Brain microvascular endothelial cell (primary cell): Measurements from ENCODE around the gene ARHGEF17.

Source experiments
- DNase-seq: peaks from one replicate; pipeline ENCODE4 v3.0.0-alpha.2; 2020
- H3K27ac ChIP-seq: fragments of 250-450 bp; sonication (Bioruptor Pico); 2 replicates; pipeline ENCODE4 v1.5.1; 2020; ENCODE audit warnings: mild to moderate bottlenecking, moderate library complexity
- H3K27me3 ChIP-seq: fragments of 250-450 bp; sonication (Bioruptor Pico); replicated peaks from 2 replicates; pipeline ENCODE4 v1.5.1; 2020; ENCODE audit warnings: mild to moderate bottlenecking
- H3K36me3 ChIP-seq: fragments of 250-450 bp; sonication (Bioruptor Pico); replicated peaks from 2 replicates; pipeline ENCODE4 v1.5.1; 2020; ENCODE audit warnings: mild to moderate bottlenecking
- H3K4me3 ChIP-seq: 2 replicates; pipeline ENCODE4 v1.5.1; 2011; ENCODE audit warnings: low read depth, mild to moderate bottlenecking, control low read depth, low read length, moderate library complexity
- CTCF ChIP-seq: IDR thresholded peaks from 2 replicates; pipeline ENCODE4 v1.5.1; 2011; ENCODE audit warnings: low read depth, mild to moderate bottlenecking, moderate library complexity, low read length, control low read depth, inconsistent platforms; ENCODE audit errors: missing control alignments
- in situ Hi-C: cut with HindIII; loops from 2 replicates; pipeline ENCODE4 v1.10.0; 2017; ENCODE audit warnings: low sequenced_read_pairs, low pct_ligation_motif_present

ARHGEF17 gene

GRCh38 chr11:73374151-73374550, 66.1 kb downstream of the ARHGEF17 start:
- no peak for DNase-seq
- Histone ChIP-seq H3K36me3 (no peaks in the 10 kb centered on the region), H3K27me3 (no peaks in the 10 kb centered on the region), H3K27ac (no peak overlapping the region), H3K4me3 (no peak overlapping the region)
- in situ Hi-C loops: no loop called here
- TF ChIP-seq CTCF: no peak

GRCh38 chr11:73375830-73376159, 67.7 kb downstream of the ARHGEF17 start:
- in situ Hi-C loops: no loop called here
- H3K4me3 ChIP-seq: no peak overlapping the region
- no peaks in the 10 kb centered on the region for H3K27me3 ChIP-seq
- H3K27ac ChIP-seq: no peak overlapping the region
- no peaks in the 10 kb centered on the region for H3K36me3 ChIP-seq
- TF ChIP-seq CTCF: no peak
- no peak for DNase-seq

GRCh38 chr11:73376160-73376802, 68.2 kb downstream of the ARHGEF17 start, which contains the start of gene RELT:
Gene RELT, plus strand, starts transcription at chr11:73376399. Its CDS starts 12,738 bp downstream, at chr11:73389137.
- Histone ChIP-seq H3K36me3 (no peaks in the 10 kb centered on the region), H3K27ac (peak within 1 kb of the TSS; percentile 75), H3K27me3 (no peaks in the 10 kb centered on the region), H3K4me3 (peak within 1 kb of the TSS; percentile 84)
- in situ Hi-C loops: no loop called here
- peak; percentile 71 for TF ChIP-seq CTCF
- peak; percentile 76 for DNase-seq

DNA sequence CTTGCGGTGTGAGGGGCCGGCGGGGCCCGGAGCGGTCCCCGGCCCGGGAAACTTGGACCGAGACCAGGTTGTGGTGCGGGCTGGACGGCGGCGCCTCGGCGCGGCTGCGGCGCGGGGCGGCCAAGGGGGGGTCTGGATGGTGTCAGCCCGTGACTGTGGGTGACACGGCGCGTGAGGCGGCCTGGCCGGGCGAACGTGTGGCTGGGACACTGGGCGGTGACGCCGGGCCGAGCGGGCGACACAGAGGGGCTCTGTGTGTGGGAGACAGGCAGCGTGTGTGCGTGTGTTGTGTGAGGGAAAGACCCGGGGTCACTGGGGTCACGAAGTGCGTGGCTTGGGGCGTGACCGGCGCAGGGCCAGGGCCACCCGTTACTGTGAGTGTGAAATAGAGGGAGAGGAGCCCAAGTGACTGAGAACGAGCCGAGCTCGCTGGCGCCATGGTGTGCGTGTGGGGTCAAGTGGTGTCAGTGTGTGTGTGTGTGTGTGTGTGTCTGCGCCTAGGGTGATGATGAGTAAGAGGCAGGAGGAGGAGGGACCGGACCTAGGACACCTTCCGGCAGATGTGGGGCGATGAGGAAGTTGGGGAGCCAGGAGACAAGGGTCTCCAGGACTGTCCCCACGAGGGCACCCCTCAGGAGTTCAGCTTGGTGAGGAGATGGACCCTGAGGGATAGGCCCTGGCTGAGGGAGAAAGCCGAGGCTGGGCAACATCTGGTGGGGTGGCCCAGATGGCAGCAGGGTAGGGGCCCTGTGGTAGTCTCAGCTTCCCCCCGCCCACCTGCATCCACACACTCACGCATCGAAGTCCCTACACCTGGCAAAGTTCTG, 68.9 kb downstream of the ARHGEF17 start:
- Histone ChIP-seq H3K36me3 (no peaks in the 10 kb centered on the region), H3K27ac (peak overlapping the region; percentile 75), H3K4me3 (peak overlapping the region; percentile 84), H3K27me3 (no peaks in the 10 kb centered on the region)
- in situ Hi-C loops: no loop called here
- no peak for TF ChIP-seq CTCF
- peak; percentile 66 for DNase-seq

DNA sequence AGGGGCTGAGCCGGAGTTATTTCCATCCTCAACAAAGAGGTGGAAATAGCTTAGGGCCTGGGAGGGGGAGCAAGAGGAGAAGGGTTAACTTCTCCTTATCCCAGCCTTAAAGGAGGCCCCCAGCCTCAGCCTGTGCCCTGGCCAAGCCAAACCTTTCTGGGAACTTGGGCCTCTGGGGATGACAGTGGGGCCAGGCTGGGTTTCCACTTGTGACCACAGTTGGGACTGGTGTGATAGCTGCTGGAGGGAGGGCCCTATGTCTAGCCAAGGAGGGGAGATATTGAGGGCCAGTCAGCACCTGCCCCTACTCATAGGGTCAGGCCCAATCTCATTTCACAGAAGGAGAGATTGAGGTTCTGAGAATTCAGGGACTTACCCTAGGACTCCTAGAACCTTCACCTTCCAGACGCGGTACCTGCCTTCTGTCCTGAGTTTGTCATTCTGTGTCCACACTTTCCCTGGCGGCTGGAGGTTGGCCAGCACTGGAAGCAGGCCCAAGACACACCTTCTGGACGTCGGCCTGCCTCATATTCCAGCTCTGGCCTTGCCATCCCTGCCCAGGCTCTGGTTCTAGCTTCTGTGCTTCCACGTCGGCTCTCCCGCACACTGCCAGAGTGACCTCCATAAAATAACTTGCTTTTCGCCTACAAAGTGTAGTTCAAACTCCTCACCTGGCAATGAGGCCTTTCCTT, 71.3 kb downstream of the ARHGEF17 start:
- in situ Hi-C loops: no loop called here
- H3K27ac ChIP-seq: no peak overlapping the region
- no peak for DNase-seq
- no peaks in the 10 kb centered on the region for H3K36me3 ChIP-seq
- no peaks in the 10 kb centered on the region for H3K27me3 ChIP-seq
- no peak for TF ChIP-seq CTCF
- no peak overlapping the region for H3K4me3 ChIP-seq
